GM18505 (cell line): ENCODE results near the gene FAM53B.
A peak's percentile ranks its signal among the peaks of the same experiment; 100 is the strongest.

Experiments
- ATAC-seq: cut with Tn5 transposase; IDR thresholded peaks from one replicate; pipeline ENCODE4 v1.9.1; 2021; ENCODE audit not compliant: unreplicated experiment
- POLR2A ChIP-seq: IDR thresholded peaks from 4 replicates; pipeline ENCODE4 v1.6.1; 2011; ENCODE audit warnings: borderline replicate concordance; ENCODE audit not compliant: insufficient read depth, insufficient read length; ENCODE audit errors: extremely low read depth

Gene FAM53B

GRCh38 chr10:124739119-124739921 lies 4.9 kb downstream of the FAM53B start:
- TF ChIP-seq POLR2A: no peak
- no peak for ATAC-seq

- no peak for TF ChIP-seq POLR2A
- no peak for ATAC-seq
These were observed 5.7 kb downstream of the FAM53B start for GRCh38 chr10:124738441-124738840.

GRCh38 chr10:124737708-124738107 lies 6.5 kb downstream of the FAM53B start:
- no peak for TF ChIP-seq POLR2A
- ATAC-seq: no peak

GRCh38 chr10:124737221-124737620 lies 7.0 kb downstream of the FAM53B start:
- TF ChIP-seq POLR2A: no peak
- no peak for ATAC-seq

GRCh38 chr10:124736491-124737136 lies 7.6 kb downstream of the FAM53B start:
- no peak for ATAC-seq

GRCh38 chr10:124735491-124736286 lies 8.5 kb downstream of the FAM53B start:
- no peak for TF ChIP-seq POLR2A
- ATAC-seq: no peak

More at GRCh38 chr10:124736491-124737136, 7.6 kb downstream of the FAM53B start:
- no peak for TF ChIP-seq POLR2A

GRCh38 chr10:124734311-124735166 lies 9.6 kb downstream of the FAM53B start:
- no peak for ATAC-seq
- no peak for TF ChIP-seq POLR2A

- no peak for TF ChIP-seq POLR2A
- ATAC-seq: no peak
These were observed 10.5 kb downstream of the FAM53B start for GRCh38 chr10:124733571-124734245.

- peak; percentile 33 for TF ChIP-seq POLR2A
- ATAC-seq: no peak
These were observed 11.1 kb downstream of the FAM53B start for GRCh38 chr10:124732931-124733570.

- no peak for TF ChIP-seq POLR2A
- no peak for ATAC-seq
These were observed 12.6 kb downstream of the FAM53B start for GRCh38 chr10:124731551-124731950.

GRCh38 chr10:124730790-124731189 lies 13.4 kb downstream of the FAM53B start:
- no peak for TF ChIP-seq POLR2A
- no peak for ATAC-seq
